Osteoblast (primary cell): ENCODE measurements around the gene COLEC11. TPM values are rescaled to one million over a fixed set of nuclear protein-coding genes. Genes with fewer than 3 reads are reported as not detected.

Experiments used
- DNase-seq: peaks from one replicate; pipeline ENCODE4 v3.0.0; 2011; ENCODE audit warnings: low spot score, mixed read lengths; ENCODE audit not compliant: insufficient read length; ENCODE audit errors: missing footprints
- H2AFZ ChIP-seq: 2 replicates; pipeline ENCODE4 v1.6.0; 2011; ENCODE audit warnings: mild to moderate bottlenecking, low read length
- H3K27ac ChIP-seq: 2 replicates; pipeline ENCODE4 v1.5.1; 2011; ENCODE audit warnings: mild to moderate bottlenecking, low read depth, low read length, moderate library complexity
- H3K27me3 ChIP-seq: 2 replicates; pipeline ENCODE4 v1.6.0; 2012; ENCODE audit warnings: mild to moderate bottlenecking, control low read depth, inconsistent platforms, low read length, moderate library complexity; ENCODE audit not compliant: insufficient read depth
- H3K36me3 ChIP-seq: 2 replicates; pipeline ENCODE4 v1.5.1; 2011; ENCODE audit warnings: mild to moderate bottlenecking, low read length, control low read depth, moderate library complexity; ENCODE audit not compliant: insufficient read depth
- H3K4me1 ChIP-seq: 2 replicates; pipeline ENCODE4 v1.5.1; 2011; ENCODE audit warnings: mild to moderate bottlenecking, low read length, control low read depth, moderate library complexity; ENCODE audit not compliant: insufficient read depth
- H3K4me2 ChIP-seq: 2 replicates; pipeline ENCODE4 v1.6.0; 2011; ENCODE audit warnings: mild to moderate bottlenecking, low read length; ENCODE audit not compliant: insufficient read depth
- H3K4me3 ChIP-seq: fragments of 200-600 bp; sonication (generic); 3 replicates; pipeline ENCODE4 v1.5.1; 2012; ENCODE audit warnings: mild to moderate bottlenecking, low read length, inconsistent platforms; ENCODE audit not compliant: insufficient read depth
- H3K79me2 ChIP-seq: 2 replicates; pipeline ENCODE4 v1.6.0; 2012; ENCODE audit warnings: mild to moderate bottlenecking, low read length, control low read depth, inconsistent platforms; ENCODE audit not compliant: insufficient read depth
- H3K9me3 ChIP-seq: 2 replicates; pipeline ENCODE4 v1.5.1; 2011; ENCODE audit warnings: low read depth, low read length, control low read depth
- H4K20me1 ChIP-seq: 2 replicates; pipeline ENCODE4 v1.6.0; 2012; ENCODE audit warnings: mild to moderate bottlenecking, low read length, control low read depth; ENCODE audit not compliant: insufficient read depth
- total RNA-seq: library from RNA; depleted of rRNA; stranded (reverse); fragments of >200 nt; gene quantifications from 2 replicates; pipeline ENCODE4 v1.2.3, GENCODE V29; 2012
- TF ChIP-seq, protein P1 (sequence below): IDR thresholded peaks from 2 replicates; pipeline ENCODE4 v1.5.1; 2011; ENCODE audit warnings: mild to moderate bottlenecking, low read depth, low read length, moderate library complexity; ENCODE audit errors: extremely low read depth

The COLEC11 gene
- total RNA-seq, 1 donor: 0.36 TPM

DNA sequence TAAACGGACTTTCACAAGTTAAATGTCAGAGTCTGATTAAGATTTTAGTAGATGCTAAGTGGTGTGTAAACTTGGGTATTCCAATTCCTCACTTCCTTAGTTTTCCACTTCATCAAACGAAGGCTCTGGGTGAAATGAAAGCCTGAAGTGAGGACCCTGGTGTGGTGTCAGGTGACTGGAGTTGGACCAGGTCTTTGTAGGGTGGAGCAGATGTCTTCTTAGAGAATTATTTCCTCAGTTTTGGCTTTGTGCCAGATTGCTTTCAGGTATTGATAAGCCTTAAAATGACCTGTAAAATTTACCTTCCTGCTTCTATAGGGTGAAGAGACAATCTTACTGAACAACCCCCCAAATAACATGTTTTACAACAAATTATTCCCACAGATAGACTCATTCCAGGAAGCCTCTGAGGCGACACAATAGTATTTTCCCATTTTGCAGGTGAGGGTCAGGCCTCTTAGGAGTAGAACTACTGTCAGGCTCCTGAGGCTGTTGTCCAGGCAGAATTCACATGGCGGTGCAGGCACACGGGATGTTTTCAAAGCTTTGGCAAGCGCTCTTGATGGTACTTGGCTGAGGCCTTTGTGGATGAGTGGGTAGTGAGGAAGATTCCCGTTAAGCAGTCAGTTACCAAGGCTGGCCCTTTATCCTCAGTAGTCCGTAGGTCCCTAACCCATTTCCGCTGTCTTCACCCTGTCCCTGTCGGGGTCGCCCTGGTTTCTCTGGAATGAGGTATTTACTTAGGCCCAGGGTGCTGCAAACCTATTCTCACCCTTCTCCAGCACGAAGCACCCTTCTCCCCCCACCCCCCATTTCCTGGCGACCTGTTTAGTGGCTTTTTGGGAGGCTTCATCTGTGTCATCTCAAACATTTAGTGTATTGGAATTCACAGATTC is 13.3 kb upstream of the COLEC11 start:
- TF ChIP-seq, protein P1, sequence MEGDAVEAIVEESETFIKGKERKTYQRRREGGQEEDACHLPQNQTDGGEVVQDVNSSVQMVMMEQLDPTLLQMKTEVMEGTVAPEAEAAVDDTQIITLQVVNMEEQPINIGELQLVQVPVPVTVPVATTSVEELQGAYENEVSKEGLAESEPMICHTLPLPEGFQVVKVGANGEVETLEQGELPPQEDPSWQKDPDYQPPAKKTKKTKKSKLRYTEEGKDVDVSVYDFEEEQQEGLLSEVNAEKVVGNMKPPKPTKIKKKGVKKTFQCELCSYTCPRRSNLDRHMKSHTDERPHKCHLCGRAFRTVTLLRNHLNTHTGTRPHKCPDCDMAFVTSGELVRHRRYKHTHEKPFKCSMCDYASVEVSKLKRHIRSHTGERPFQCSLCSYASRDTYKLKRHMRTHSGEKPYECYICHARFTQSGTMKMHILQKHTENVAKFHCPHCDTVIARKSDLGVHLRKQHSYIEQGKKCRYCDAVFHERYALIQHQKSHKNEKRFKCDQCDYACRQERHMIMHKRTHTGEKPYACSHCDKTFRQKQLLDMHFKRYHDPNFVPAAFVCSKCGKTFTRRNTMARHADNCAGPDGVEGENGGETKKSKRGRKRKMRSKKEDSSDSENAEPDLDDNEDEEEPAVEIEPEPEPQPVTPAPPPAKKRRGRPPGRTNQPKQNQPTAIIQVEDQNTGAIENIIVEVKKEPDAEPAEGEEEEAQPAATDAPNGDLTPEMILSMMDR: no peak
- no peak overlapping the region for H3K27ac ChIP-seq
- H4K20me1 ChIP-seq: peaks cover 48% of the 10 kb centered on the region
- H3K79me2 ChIP-seq: peaks cover 42% of the 10 kb centered on the region
- H3K36me3 ChIP-seq: peaks cover 63% of the 10 kb centered on the region
- no peaks in the 10 kb centered on the region for H3K27me3 ChIP-seq
- no peak overlapping the region for H3K4me2 ChIP-seq
- no peak for DNase-seq
- no peak overlapping the region for H2AFZ ChIP-seq
- H3K4me1 ChIP-seq: peaks cover 27% of the 10 kb centered on the region
- no peak overlapping the region for H3K4me3 ChIP-seq
- H3K9me3 ChIP-seq: no peaks in the 10 kb centered on the region

DNA sequence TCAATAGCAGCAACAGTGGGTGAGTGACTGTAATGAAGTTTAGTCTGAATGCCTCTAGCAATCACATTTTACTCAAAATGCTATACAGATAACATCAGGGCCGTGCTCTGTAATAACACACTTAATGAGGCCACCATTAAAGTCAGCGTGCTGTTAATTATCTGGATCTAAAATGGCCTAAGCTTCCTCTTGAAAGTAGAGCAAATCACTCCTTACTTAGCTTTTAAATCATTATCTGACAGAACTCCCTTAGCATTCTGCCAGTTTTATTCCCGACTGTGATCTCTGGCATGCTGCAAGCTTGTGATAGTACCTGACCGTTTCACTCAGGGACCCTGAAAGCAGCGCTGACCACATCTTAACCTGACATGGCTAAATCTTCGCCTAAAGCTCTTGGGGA is 10.8 kb upstream of the COLEC11 start:
- Histone ChIP-seq H3K27me3 (no peaks in the 10 kb centered on the region), H2AFZ (no peak overlapping the region), H3K4me3 (no peak overlapping the region), H3K79me2 (peaks cover 18% of the 10 kb centered on the region), H3K9me3 (no peaks in the 10 kb centered on the region), H3K4me1 (peaks cover 4% of the 10 kb centered on the region), H3K27ac (no peak overlapping the region), H4K20me1 (peaks cover 27% of the 10 kb centered on the region), H3K4me2 (no peak overlapping the region), H3K36me3 (peaks cover 39% of the 10 kb centered on the region)
- TF ChIP-seq, protein P1: no peak
- no peak for DNase-seq

DNA sequence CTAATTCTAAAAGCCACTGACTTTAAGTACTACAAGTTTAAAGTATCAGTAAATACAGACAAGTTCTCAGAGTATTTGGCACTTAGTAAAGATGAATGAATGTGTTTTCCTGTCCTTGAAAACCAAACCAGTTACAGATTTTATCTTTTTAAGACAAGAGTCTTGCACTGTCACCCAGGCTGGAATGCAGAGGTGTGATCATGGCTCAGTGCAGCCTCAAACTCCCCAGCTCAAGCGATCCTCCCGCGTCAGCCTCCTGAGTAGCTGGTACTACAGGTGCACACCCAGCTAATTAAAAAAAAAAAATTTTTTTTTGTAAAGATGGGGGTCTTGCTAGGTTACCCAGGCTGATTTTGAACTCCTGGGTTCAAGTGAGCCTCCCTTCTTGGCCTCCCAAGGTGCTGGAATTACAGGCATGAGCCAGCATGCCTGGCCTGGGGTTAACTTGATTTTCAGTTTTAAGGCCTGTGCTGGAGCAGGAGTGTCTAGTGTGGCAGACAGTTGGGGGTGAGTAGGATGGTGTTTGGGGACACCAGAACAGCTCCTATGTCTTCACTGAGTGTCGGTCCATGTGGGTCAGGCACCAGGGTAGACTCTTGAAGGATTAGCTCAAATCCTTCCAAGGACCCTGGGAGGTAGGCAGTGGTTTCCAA is 10.2 kb upstream of the COLEC11 start:
- Histone ChIP-seq H3K27ac (no peak overlapping the region), H3K4me3 (no peak overlapping the region), H3K9me3 (no peaks in the 10 kb centered on the region), H3K36me3 (peaks cover 33% of the 10 kb centered on the region), H3K79me2 (peaks cover 11% of the 10 kb centered on the region), H3K4me2 (no peak overlapping the region), H3K27me3 (no peaks in the 10 kb centered on the region), H4K20me1 (peaks cover 21% of the 10 kb centered on the region), H3K4me1 (no peaks in the 10 kb centered on the region), H2AFZ (no peak overlapping the region)
- DNase-seq: no peak
- TF ChIP-seq, protein P1: no peak
